Spleen (tissue), 11 donors: ENCODE measurements around the gene RAB40C. TPM values are rescaled to one million over a fixed set of nuclear protein-coding genes. Genes with fewer than 3 reads are reported as not detected.

ENCODE experiments used
- DNase-seq: peaks from one replicate; pipeline ENCODE4 v3.0.0-alpha.2; 2020
- H3K27ac ChIP-seq, 8 donors: fragments of 200-600 bp; sonication (generic) in 7 of 8; 1 replicate in 4 of 8; 2 replicates in 4 of 8; pipeline versions ENCODE4 v1.5.0 to v1.8.0; 2016 to 2021; ENCODE audit warnings: inconsistent platforms in 4 of 8, mild to moderate bottlenecking in 4 of 8, moderate library complexity in 1 of 8
- H3K27me3 ChIP-seq, 7 donors: fragments of 200-600 bp; sonication (generic) in 6 of 7; replicated peaks in 1 of 7; 1 replicate in 4 of 7; 2 replicates in 3 of 7; pipeline versions ENCODE4 v1.5.0 to v1.8.0; 2016 to 2021; ENCODE audit warnings: inconsistent platforms in 3 of 7, mild to moderate bottlenecking in 1 of 7
- H3K36me3 ChIP-seq, 6 donors: fragments of 200-600 bp; sonication (generic) in 5 of 6; 1 replicate in 4 of 6; 2 replicates in 2 of 6; pipeline versions ENCODE4 v1.5.0 to v1.8.0; 2016 to 2021; ENCODE audit warnings: inconsistent platforms in 2 of 6
- H3K4me1 ChIP-seq, 6 donors: fragments of 200-600 bp; sonication (generic) in 5 of 6; 1 replicate in 3 of 6; 2 replicates in 3 of 6; pipeline versions ENCODE4 v1.5.0 to v1.8.0; 2016 to 2021; ENCODE audit warnings: inconsistent platforms in 3 of 6
- H3K4me3 ChIP-seq, 8 donors: fragments of 200-600 bp; sonication (generic) in 7 of 8; 1 replicate in 4 of 8; 2 replicates in 4 of 8; pipeline versions ENCODE4 v1.5.0 to v1.8.0; 2016 to 2021; ENCODE audit warnings: inconsistent platforms in 4 of 8, mild to moderate bottlenecking in 4 of 8, moderate library complexity in 2 of 8
- H3K9me3 ChIP-seq, 8 donors: fragments of 200-600 bp; sonication (generic) in 7 of 8; 1 replicate in 4 of 8; 2 replicates in 4 of 8; pipeline versions ENCODE4 v1.5.0 to v1.8.0; 2016 to 2021; ENCODE audit warnings: inconsistent platforms in 4 of 8
- CTCF ChIP-seq, 11 experiments: fragments of 200-600 bp in 7 of 11; fragments of 450-650 bp in 4 of 11; sonication (generic) in 4 of 11; IDR thresholded peaks in 8 of 11; conservative IDR thresholded peaks in 3 of 11; 1 replicate in 7 of 11; 2 replicates in 4 of 11; pipeline versions ENCODE4 v1.4.0 to v1.8.0; 2016 to 2021; ENCODE audit warnings: antibody characterized with exemption in 11 of 11, inconsistent platforms in 4 of 11, mild to moderate bottlenecking in 1 of 11
- POLR2A ChIP-seq, 3 donors: fragments of 450-650 bp; IDR thresholded peaks; one replicate each; pipeline ENCODE4 v1.5.1; 2017; ENCODE audit warnings: antibody characterized with exemption in 3 of 3, mild to moderate bottlenecking in 1 of 3
- POLR2AphosphoS5 ChIP-seq, 3 donors: sonication (generic); formaldehyde crosslinking; IDR thresholded peaks; one replicate each; pipeline ENCODE4 v1.5.1; 2017; ENCODE audit warnings: antibody characterized with exemption in 3 of 3
- WGBS, 5 donors: extraction: QIAGEN DNeasy Blood & Tissue Kit in 3 of 5; methylation state at CpG; one replicate each; pipeline versions ENCODE4 v1.1.5 to v1.1.7; 2013 to 2018; 5-methylcytosine and 5-hydroxymethylcytosine counted together
- intact Hi-C: fragments of 100-400 bp; cut with DNase I; formaldehyde crosslinking; loops from one replicate; pipeline ENCODE4 v1.15.0; 2023; ENCODE audit warnings: low total_unique reads
- polyA plus RNA-seq, 3 donors: library from polyadenylated mRNA; stranded (reverse); fragments of 200-250 nt; gene quantifications; one replicate each; pipeline ENCODE4 v1.2.1, GENCODE V29; 2013
- total RNA-seq, 7 donors: library from RNA; depleted of rRNA in 3 of 7; stranded (reverse); fragments of >200 nt in 3 of 7; fragmentation: NEBNext Ultra II Directional in 4 of 7; extraction: Animal tissue kit (Norgen Biotek cat#: 25700) in 4 of 7; gene quantifications; one replicate each; pipeline versions ENCODE4 v1.1.0 to v1.2.1, GENCODE V29; 2016 to 2021
- donor health status: healthy with polysubstance abuse.
- donor health status: DM: no; HTN: no; CAD: no; lungs with moderate emphysema.
- donor health status: DM: no; HTN: no; CAD: no.
- donor health status: Bipolar disorder and iron deficiency.
- donor health status: healthy.
- donor health status: DM: no; HTN: no; CAD: no.
- donor health status: DM: yes; HTN: yes; CAD: no.

The RAB40C gene
- total and polyA plus RNA-seq, 10 donors, result 8.1 to 21.6 (median 15.2) TPM

DNA sequence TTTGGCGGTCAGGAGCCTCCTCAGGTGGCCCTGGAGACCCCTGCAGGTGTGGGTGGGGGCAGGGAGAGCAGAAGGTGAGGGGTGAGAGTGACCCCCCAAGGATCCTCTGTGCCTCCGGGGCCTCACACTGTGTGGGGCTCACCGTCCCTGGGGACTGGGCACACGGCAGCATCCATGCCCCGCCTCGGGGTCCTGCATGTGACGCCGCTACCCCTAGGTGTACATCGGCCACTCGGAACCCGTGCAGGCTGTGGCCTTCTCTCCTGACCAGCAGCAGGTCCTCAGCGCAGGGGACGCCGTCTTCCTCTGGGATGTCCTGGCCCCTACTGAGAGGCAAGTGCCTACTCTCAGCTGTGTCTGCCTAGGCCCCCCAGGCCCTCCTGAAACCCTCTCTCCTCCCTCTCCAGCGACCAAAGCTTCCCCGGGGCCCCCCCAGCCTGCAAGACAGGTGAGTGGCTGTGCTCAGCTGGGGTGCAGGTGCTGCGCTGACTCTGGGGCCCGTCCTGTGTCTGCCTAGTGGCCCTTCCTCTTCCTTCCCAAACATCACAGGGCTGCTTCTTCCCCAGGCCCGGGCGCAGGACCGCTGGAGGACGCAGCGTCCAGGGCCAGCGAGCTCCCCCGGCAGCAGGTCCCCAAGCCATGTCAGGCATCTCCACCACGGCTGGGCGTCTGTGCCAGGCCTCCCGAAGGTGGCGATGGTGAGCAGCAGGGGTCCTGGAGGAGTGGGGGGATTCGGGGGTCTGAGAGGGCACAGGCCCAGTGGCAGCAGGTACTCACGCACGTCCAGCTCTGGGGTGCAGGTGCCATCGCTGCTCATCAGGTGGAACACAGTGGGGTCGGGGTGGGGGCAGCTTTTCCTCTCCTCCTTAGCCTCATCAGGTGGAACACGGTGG is 69.1 kb downstream of the RAB40C start:
- peaks cover 9 to 22% (median 16%) of the 10 kb centered on the region in 6 donors for H3K4me1 ChIP-seq
- intact Hi-C loops, result no loop called here
- TF ChIP-seq POLR2AphosphoS5 (IDR thresholded peaks at IDR 0.05) (no peak), CTCF (IDR thresholded peaks at IDR 0.05 in 8 of 11, conservative IDR thresholded peaks at IDR 0.05 in 3 of 11) (no peak), POLR2A (IDR thresholded peaks at IDR 0.05) (no peak)
- DNase-seq, result no peak
- no peak overlapping the region for H3K27ac ChIP-seq
- no peaks in the 10 kb centered on the region for H3K9me3 ChIP-seq
- peaks cover 0 to 40% (median 0%) of the 10 kb centered on the region in 6 donors for H3K36me3 ChIP-seq
- H3K27me3 ChIP-seq, result no peaks in the 10 kb centered on the region
- H3K4me3 ChIP-seq, result no peak overlapping the region
- WGBS, 5 donors, result 88 to 95% (median 92%) methylated on average over 21 to 35 of the region's 35 CpGs

GRCh38 chr16:659618-660017 is 69.8 kb downstream of the RAB40C start:
- Histone ChIP-seq H3K27me3 (no peaks in the 10 kb centered on the region), H3K27ac (peak overlapping the region in 2 of 8 donors; percentile 78 to 84), H3K4me3 (no peak overlapping the region), H3K36me3 (peaks cover 0 to 39% (median 0%) of the 10 kb centered on the region in 6 donors), H3K4me1 (peaks cover 9 to 22% (median 16%) of the 10 kb centered on the region in 6 donors), H3K9me3 (no peaks in the 10 kb centered on the region)
- TF ChIP-seq CTCF (IDR thresholded peaks at IDR 0.05 in 8 of 11, conservative IDR thresholded peaks at IDR 0.05 in 3 of 11), result no peak
- no peak for TF ChIP-seq POLR2AphosphoS5 (IDR thresholded peaks at IDR 0.05)
- TF ChIP-seq POLR2A (IDR thresholded peaks at IDR 0.05), result no peak
- intact Hi-C loops, result no loop called here
- WGBS, 5 donors, result 87 to 93% (median 91%) methylated on average over 16 to 20 of the region's 20 CpGs
- DNase-seq, result no peak

DNA sequence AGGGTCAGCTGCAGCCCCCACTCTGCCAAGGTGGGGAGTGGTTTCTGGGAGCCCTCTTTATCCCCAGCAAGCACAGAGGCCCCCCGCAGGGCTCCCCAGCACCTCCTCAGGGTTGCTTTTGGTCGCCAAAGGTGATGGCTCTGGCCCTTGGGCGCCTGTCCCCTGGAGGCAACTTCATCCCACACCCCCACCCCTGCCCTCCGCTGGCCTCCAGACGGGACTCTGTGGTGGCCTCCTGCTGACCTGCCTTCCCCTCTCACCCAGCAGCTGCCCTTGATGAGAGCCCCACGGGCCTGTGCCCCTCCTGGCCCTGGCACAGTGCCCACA is 70.2 kb downstream of the RAB40C start:
- Histone ChIP-seq H3K27me3 (no peaks in the 10 kb centered on the region), H3K27ac (peak overlapping the region in 6 of 8 donors; percentile 73 to 84 (median 78)), H3K9me3 (no peaks in the 10 kb centered on the region), H3K4me3 (peak overlapping the region in 4 of 8 donors; percentile 26 to 61 (median 34)), H3K4me1 (peaks cover 9 to 22% (median 16%) of the 10 kb centered on the region in 6 donors), H3K36me3 (peaks cover 0 to 36% (median 0%) of the 10 kb centered on the region in 6 donors)
- TF ChIP-seq CTCF (IDR thresholded peaks at IDR 0.05 in 8 of 11, conservative IDR thresholded peaks at IDR 0.05 in 3 of 11), result no peak
- TF ChIP-seq POLR2A (IDR thresholded peaks at IDR 0.05), result no peak
- TF ChIP-seq POLR2AphosphoS5 (IDR thresholded peaks at IDR 0.05), result no peak
- DNase-seq, result no peak
- intact Hi-C loops, result no loop called here
- WGBS, 5 donors, result 52 to 77% (median 58%) methylated on average over 5 to 6 of the region's 6 CpGs
